Heart left ventricle (tissue), 13 donors: Measurements from ENCODE around the gene FMN2.

ENCODE experiments used
- POLR2A ChIP-seq, 2 donors: fragments of 450-650 bp; IDR thresholded peaks; one replicate each; pipeline ENCODE4 v1.6.1; 2017; ENCODE audit warnings: antibody characterized with exemption in 2 of 2, mild to moderate bottlenecking in 2 of 2, moderate library complexity in 2 of 2
- TF ChIP-seq, protein P1 (sequence below), 12 donors: fragments of 200-600 bp; sonication (generic) in 4 of 12; IDR thresholded peaks; one replicate each; pipeline versions ENCODE4 v1.5.0 to v1.8.0; 2018 to 2022; ENCODE audit warnings: antibody characterized with exemption in 12 of 12, mild to moderate bottlenecking in 5 of 12
- donor health status: ischemic (EF 13 %, LVEDD 7.1; RV severe dilation, severe dysfunction).
- donor health status: DM: no; HTN: yes; CAD: no.
- donor health status: DM: no; HTN: no; CAD: no.
- donor health status: ischemic (EF 25% LVEDD 6.9; RV normal size, moderate dysfunction).
- donor health status: ischemic (EF 25% LVEDD 5.7; RV mildly dilated, moderate dysfunction).
- donor health status: ischemic (EF 35%, LVEDD 5.7; RV mildly dilated, moderate dysfunction).
- donor health status: nonischemic (EF 11% LVEDD 7.7; RV severe dilation, severe dysfunction).
- donor health status: DM: yes; HTN: yes; CAD: no.
- donor health status: PGD.
- donor health status: ischemic (EF 29% LVEDD 5.4; RV normal size, mild dysfunction).
- donor health status: nonischemic (EF 23%, LVEDD 6.1; RV moderate dilation, normal function).

DNA sequence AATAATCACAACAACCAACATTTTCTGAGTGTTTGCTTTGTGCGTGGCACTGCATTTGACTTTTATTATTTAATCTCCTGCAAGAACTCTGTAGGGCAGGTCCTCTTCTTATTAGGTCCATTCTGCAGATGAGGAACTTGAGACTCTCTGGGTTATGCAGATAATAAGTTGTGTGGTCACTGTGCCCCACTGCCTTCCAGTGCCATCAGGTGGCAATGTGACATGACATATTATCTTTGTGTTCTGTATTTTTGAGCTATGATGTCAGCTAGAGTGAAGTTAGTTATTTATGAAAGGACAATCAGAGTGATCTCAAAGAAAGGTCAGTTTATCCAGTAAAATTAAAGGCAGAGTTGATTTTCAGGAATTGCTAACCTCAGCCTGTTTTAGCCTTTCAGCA, 196.0 kb downstream of the FMN2 start:
- TF ChIP-seq, protein P1, sequence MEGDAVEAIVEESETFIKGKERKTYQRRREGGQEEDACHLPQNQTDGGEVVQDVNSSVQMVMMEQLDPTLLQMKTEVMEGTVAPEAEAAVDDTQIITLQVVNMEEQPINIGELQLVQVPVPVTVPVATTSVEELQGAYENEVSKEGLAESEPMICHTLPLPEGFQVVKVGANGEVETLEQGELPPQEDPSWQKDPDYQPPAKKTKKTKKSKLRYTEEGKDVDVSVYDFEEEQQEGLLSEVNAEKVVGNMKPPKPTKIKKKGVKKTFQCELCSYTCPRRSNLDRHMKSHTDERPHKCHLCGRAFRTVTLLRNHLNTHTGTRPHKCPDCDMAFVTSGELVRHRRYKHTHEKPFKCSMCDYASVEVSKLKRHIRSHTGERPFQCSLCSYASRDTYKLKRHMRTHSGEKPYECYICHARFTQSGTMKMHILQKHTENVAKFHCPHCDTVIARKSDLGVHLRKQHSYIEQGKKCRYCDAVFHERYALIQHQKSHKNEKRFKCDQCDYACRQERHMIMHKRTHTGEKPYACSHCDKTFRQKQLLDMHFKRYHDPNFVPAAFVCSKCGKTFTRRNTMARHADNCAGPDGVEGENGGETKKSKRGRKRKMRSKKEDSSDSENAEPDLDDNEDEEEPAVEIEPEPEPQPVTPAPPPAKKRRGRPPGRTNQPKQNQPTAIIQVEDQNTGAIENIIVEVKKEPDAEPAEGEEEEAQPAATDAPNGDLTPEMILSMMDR (IDR thresholded peaks at IDR 0.05) = no peak
- TF ChIP-seq POLR2A (IDR thresholded peaks at IDR 0.05) = no peak
